Astrocyte of the spinal cord (primary cell): ENCODE data around the gene CACNA1F.

ENCODE experiments used
- DNase-seq: peaks from one replicate; pipeline ENCODE4 v3.0.0; 2011; ENCODE audit warnings: low read depth, low spot score
- H3K4me3 ChIP-seq: 2 replicates; pipeline ENCODE4 v1.5.1; 2011; ENCODE audit warnings: low read depth, mild to moderate bottlenecking, low read length, moderate library complexity
- CTCF ChIP-seq: IDR thresholded peaks from 2 replicates; pipeline ENCODE4 v1.5.1; 2012; ENCODE audit warnings: low read depth, mild to moderate bottlenecking, low read length, inconsistent platforms
- in situ Hi-C: cut with HindIII; loops from 2 replicates; pipeline ENCODE4 v1.10.0; 2017; ENCODE audit warnings: low sequenced_read_pairs

The CACNA1F gene

GRCh38 chrX:49273181-49273727, 40.1 kb upstream of the CACNA1F start:
- no peak for DNase-seq
- in situ Hi-C loops: no loop called here
- TF ChIP-seq CTCF: no peak
- no peak overlapping the region for H3K4me3 ChIP-seq

- in situ Hi-C loops: no loop called here
- DNase-seq: no peak
- no peak overlapping the region for H3K4me3 ChIP-seq
- no peak for TF ChIP-seq CTCF
These were observed 39.3 kb upstream of the CACNA1F start for GRCh38 chrX:49272421-49272820.

DNA sequence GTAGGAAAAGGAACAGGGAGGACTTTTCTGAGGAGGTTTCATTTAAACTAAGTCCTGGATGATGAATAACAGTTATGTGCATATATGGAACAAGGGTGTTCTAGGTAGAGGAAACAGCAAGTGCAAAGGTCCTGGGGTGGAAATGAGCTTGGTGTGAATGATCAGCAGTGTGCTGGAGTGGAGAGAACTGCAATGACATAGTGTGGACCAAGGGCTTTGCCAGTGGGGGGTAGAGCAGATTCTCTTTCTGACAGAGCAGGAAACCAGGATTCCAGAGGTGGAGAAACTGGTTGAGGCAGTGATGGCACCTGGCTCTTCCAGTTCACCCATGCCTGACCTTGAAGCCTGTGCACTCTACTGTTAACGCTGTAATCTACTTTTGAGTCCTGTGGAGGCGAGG, 38.2 kb upstream of the CACNA1F start:
- DNase-seq: no peak
- no peak for TF ChIP-seq CTCF
- in situ Hi-C loops: no loop called here
- H3K4me3 ChIP-seq: no peak overlapping the region

- in situ Hi-C loops: no loop called here
- no peak for DNase-seq
- peak overlapping the region; percentile 60 for H3K4me3 ChIP-seq
These were observed 37.2 kb upstream of the CACNA1F start for GRCh38 chrX:49270249-49270921.

DNA sequence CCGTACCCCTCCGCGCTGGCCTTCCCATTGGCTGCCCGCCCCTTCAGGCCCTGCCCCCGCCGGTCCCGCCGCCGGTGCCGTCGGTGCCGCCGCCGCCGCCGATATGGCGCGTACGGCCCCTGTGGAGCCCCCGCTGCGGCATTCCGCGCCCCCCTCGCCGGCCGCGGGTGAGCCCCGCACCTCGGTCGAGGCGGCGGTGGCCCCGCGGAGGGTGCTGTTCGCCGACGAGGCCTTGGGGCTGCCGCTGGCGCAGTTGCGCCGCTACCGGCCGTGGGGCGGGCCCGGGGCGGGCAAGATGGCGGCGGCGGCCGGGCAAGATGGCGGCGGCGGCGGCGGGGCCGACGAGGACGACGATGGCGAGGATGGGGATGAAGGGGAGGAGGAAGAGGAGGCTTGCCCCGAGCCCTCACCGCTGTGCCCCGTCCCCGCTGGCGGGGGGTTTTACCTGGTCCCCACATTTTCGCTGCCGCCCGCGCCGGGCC, 36.7 kb upstream of the CACNA1F start, which contains the start of gene PPP1R3F:
TSS of gene PPP1R3F (plus strand) at position 27 of the 482 bp plus-strand sequence. CDS start at position 104, 77 bp downstream.
- no peak for TF ChIP-seq CTCF
- peak within 1 kb of the TSS; percentile 64 for H3K4me3 ChIP-seq
- no peak for DNase-seq
- in situ Hi-C loops: no loop called here

More at GRCh38 chrX:49270249-49270921, 37.2 kb upstream of the CACNA1F start:
- TF ChIP-seq CTCF: no peak

DNA sequence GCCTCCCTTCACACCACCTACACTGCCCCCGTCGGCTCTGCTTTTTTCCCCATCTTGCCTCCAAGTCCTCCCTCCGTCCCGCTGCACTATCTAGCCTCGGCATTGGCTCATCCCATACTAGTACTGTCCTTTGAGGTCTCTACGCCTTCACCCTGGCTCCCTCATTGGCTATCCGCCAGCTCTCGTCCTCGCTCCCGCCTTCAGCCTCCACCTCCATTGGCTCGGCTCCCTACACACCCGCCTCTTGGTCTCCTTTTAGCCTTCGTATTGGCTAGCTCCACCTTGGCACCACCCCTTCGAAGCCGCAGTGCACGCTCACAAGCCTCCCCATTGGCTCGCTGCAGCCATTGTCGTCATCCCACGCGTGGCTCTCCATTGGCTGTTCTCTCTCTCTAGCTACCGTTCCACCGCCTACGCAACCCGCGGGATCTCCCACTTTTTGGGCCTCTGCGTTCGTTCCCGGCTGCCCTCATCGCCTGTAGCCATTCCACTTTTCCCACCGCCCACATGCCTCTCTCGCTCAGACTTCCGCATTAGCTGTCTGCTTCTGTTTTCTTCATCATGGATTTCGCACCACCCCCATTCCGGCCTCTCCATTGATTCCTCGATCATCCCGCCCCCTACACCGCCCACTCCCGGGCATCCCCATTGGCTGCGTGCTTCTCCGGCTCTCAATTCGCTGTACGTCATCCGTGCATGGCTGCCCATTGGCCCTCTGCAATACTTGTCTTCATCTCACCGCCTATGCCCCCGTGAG, 36.0 kb upstream of the CACNA1F start:
- H3K4me3 ChIP-seq: peak overlapping the region; percentile 64
- TF ChIP-seq CTCF: no peak
- peak; percentile 97 for DNase-seq
- in situ Hi-C loops: no loop called here
